ENCODE results near the gene GAPDH.

GRCh38 chr12:6582196-6582595, 47.9 kb downstream of the GAPDH start:
- TF ChIP-seq POLR2AphosphoS5 (IDR thresholded peaks at IDR 0.05): no peak
- no peak for TF ChIP-seq CTCF (IDR thresholded peaks at IDR 0.05)
- no peak for TF ChIP-seq POLR2A (IDR thresholded peaks at IDR 0.05)

Measured in prostate gland (tissue), 2 donors.